Spleen (tissue), 7 donors: ENCODE data around the gene FRMD4A.

Source experiments
- CTCF ChIP-seq, 11 experiments: fragments of 200-600 bp in 7 of 11; fragments of 450-650 bp in 4 of 11; sonication (generic) in 4 of 11; IDR thresholded peaks in 8 of 11; conservative IDR thresholded peaks in 3 of 11; 1 replicate in 7 of 11; 2 replicates in 4 of 11; pipeline versions ENCODE4 v1.4.0 to v1.8.0; 2016 to 2021; ENCODE audit warnings: antibody characterized with exemption in 11 of 11, inconsistent platforms in 4 of 11, mild to moderate bottlenecking in 1 of 11
- POLR2A ChIP-seq, 3 donors: fragments of 450-650 bp; IDR thresholded peaks; one replicate each; pipeline ENCODE4 v1.5.1; 2017; ENCODE audit warnings: antibody characterized with exemption in 3 of 3, mild to moderate bottlenecking in 1 of 3
- POLR2AphosphoS5 ChIP-seq, 3 donors: sonication (generic); formaldehyde crosslinking; IDR thresholded peaks; one replicate each; pipeline ENCODE4 v1.5.1; 2017; ENCODE audit warnings: antibody characterized with exemption in 3 of 3
- donor health status: DM: no; HTN: no; CAD: no; lungs with moderate emphysema.
- donor health status: DM: no; HTN: no; CAD: no.
- donor health status: DM: no; HTN: no; CAD: no.

GRCh38 chr10:13909516-13910258 lies 421.0 kb downstream of the FRMD4A start:
- TF ChIP-seq POLR2A (IDR thresholded peaks at IDR 0.05) (no peak), CTCF (IDR thresholded peaks at IDR 0.05 in 8 of 11, conservative IDR thresholded peaks at IDR 0.05 in 3 of 11) (no peak), POLR2AphosphoS5 (IDR thresholded peaks at IDR 0.05) (no peak)
